ENCODE measurements around the gene MGAT5.

Gene MGAT5

GRCh38 chr2:134482131-134482723 lies 228.4 kb downstream of the MGAT5 start:
- no peak for DNase-seq

- no peak for DNase-seq
Measured at GRCh38 chr2:134482766-134483340, 229.0 kb downstream of the MGAT5 start.

- no peak for DNase-seq
Measured at GRCh38 chr2:134489732-134490384, 236.0 kb downstream of the MGAT5 start.

- no peak for DNase-seq
Measured at GRCh38 chr2:134490559-134490958, 236.7 kb downstream of the MGAT5 start.

GRCh38 chr2:134491022-134491421 lies 237.2 kb downstream of the MGAT5 start:
- DNase-seq: no peak

GRCh38 chr2:134491771-134492441 lies 238.0 kb downstream of the MGAT5 start:
- DNase-seq: no peak

- no peak for DNase-seq
Measured at GRCh38 chr2:134493797-134494196, 239.9 kb downstream of the MGAT5 start.

- no peak for DNase-seq
Measured at GRCh38 chr2:134498654-134499053, 244.8 kb downstream of the MGAT5 start.

- DNase-seq: no peak
Measured at GRCh38 chr2:134499307-134499926, 245.5 kb downstream of the MGAT5 start.

GRCh38 chr2:134500211-134500935 lies 246.5 kb downstream of the MGAT5 start:
- no peak for DNase-seq

GRCh38 chr2:134501476-134502091 lies 247.7 kb downstream of the MGAT5 start:
- DNase-seq: no peak

GRCh38 chr2:134502104-134502503 lies 248.2 kb downstream of the MGAT5 start:
- DNase-seq: no peak
